Suppressor macrophage (primary cell): Measurements from ENCODE around the gene SDCBP2.

Experiments used
- DNase-seq, 4 experiments: peaks; one replicate each; pipeline ENCODE4 v3.0.0-alpha.2; 2020 to 2022

SDCBP2 gene

DNA sequence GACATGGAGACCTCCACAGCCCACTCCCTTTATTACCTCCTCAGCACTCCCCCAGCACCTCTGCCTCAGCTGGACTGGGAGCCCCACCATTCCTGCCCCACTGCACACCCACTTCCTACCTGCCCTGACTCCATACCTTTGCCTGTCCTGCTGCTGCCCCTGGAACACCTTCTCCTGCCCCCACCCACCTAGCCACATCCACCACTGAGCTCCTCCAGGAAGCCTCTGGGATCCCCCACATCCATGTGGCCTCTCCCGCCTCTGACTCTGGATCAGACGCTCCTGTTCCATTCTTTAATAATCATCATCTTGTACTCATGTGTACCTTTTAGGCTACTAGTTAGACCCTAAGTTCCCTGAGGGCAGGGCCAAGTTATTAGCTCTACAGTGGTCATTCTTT is 2.2 kb upstream of the SDCBP2 start:
- no peak for DNase-seq

DNA sequence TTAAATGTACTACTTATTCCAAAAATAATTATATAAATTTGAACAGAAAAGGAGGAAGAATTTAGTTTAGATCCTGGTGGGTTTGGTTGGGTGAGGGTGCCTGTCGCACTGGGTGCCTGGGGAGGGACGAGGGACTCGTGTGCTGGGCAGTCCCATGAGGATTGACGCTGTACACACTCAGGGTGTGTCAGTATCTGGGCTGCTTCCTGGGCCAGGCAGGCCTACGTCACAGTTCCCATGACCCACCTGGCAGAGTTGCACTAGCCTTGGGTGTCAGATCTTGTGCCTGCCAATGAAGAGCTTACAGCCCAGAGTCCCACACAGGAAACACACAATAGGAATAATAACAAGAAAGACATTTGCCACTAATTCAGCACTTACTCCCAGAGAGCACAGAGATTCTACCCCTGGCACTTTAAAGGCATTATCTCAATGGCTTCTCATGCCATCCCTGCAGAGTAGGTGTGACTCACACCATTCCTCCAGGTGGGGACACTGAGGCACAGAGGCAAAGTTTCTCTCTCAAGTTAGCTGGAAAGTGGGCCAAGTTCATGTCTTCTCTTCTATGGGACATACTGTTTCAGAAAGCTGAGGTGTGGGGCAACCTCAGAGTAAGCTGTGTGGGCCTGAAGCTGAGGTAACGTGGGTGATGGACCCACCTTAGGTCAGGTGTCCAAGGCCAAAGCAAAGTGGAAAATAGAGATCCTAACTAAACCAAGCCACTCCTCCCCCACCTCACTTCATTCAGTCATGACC is 1.3 kb upstream of the SDCBP2 start:
- no peak for DNase-seq

DNA sequence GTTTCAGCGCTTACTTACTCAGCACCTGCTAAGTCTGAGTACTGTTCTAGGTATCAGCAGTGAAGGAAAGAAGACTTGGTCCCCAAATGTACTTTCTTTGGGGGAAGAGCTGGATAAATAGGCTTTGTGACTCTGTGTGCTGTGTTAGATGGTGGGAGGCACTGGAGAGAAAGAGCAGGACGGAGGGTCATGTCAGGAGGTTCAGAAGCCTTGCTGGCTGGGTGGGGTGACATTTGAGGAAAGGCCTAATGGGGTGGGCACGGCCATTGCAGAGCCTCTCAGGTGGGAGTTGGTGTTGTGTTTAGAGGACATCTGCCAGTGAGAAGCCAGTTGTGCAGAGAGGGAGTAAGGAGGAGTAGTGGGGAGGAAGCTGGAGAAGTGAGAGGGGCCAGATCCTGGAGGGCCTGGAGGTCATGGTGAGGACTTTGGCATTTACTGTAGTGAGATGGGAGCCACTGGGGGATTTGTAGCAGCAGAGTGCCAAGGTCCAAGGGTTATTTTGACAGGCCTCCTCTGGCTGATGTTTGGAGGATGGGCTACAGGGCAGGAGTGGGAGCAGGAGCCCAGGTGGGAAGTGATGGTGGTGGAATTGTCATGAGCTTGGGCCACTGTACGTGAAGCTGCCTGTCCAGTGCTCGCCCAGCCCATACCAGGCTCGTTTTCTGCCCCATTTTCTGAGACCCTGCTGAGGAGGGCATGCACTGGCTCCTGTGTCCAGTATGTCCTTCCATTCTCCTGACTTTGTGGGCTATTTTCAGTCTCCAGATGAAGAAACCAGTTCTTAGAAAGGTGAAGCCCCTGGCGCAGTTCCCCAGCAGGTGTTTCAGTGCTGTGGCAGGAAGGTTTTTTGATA is 886 bp downstream of the SDCBP2 start:
- no peak for DNase-seq

DNA sequence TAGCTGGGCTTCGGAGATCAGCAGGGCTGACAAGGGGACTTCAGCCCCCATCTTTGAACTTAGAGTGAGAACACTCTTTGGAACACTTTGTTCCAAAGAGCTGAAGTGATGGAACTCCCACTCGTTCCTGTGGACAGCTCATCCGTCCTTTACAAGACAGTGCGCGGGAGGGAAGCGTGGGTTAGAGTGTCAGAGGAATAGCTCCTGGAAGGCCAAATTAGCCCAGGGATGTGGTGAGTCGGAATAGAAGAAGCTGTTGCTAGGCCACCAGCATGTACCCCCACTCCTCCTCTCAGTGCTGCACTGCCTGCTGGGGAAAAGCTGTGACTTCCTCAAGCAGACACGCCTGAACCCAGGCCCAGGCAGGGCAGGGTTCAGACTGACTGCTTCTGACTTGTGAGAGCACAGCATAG is 1.7 kb downstream of the SDCBP2 start:
- peak; percentile 90 to 97 (median 93) for DNase-seq

GRCh38 chr20:1326031-1326930 is 2.7 kb downstream of the SDCBP2 start:
- peak; percentile 32 to 68 (median 53) for DNase-seq

- DNase-seq: peak; percentile 99
Measured at GRCh38 chr20:1325173-1326030, 3.5 kb downstream of the SDCBP2 start.

GRCh38 chr20:1324598-1325172 is 4.3 kb downstream of the SDCBP2 start:
- peak in 3 of 4 experiments; percentile 18 to 58 (median 34) for DNase-seq

DNA sequence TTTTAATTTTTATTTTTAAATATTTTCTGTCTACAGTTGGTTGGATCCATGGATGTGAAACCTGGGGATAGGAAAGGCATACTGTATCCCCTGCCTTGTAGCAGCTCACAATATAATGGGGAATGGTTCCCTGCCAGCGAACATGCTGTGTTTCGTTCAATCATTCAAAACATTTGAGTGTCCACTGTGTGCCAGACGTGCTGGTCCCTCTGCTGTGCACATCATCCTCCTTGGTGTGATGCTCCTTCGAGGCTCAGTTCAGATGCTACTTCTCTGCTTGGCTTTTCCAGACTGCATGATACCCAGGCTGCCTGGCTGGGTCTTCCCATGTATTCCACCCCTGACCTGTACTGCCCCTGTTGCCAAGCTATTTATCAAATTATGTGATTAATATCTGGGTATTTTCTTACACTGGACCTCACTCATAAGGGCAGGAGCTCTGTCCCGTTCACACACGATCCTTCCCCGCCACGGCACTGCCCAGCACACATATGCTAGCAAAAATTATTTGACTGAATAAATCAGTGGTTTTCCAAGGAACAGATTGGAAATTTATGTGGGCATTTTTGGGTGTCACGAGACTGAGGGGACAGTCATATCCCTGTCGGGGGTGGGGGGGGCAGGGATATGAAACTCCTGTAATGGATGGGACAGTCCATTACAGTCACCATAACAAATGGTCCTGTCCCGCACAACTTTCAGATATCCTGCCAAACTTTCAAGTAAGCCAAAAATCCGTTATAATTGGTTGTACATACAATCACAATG is 4.9 kb downstream of the SDCBP2 start:
- no peak for DNase-seq

- no peak for DNase-seq
Measured at GRCh38 chr20:1323256-1323655, 5.7 kb downstream of the SDCBP2 start.

DNA sequence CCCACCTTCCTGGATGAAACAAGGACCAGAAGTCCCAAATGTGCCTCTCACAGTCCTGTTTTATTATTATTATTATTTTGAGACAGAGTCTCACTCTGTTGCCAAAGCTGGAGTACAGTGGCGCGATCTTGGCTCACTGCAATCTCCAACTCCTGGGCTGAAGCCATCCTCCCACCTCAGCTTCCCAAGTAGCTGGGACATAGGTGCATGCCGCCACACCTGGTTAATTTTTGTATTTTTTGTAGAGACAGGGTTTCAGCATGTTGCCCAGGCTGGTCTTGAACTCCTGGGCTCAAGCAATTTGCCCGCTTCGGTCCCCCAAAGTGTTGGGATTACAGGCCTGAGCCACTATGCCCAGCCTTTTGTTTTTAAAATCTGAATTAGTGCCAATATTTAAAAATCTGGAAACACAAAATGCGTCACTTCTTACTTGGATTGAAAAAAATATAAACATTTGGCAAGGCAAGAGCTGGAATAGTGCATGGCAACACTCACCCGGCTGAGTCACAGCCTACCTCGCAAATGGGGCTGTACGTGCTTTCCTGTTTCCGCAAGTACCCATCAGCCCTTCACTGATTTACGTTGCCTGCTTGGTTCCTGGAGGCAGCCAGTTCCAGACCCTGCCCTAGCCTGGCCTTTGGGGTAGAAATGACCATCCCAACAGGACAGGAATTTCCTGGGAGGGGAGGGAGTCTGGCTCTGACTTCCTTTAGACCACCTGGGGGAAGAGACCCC is 6.3 kb downstream of the SDCBP2 start:
- DNase-seq: peak in 3 of 4 experiments; percentile 29 to 56 (median 34)

DNA sequence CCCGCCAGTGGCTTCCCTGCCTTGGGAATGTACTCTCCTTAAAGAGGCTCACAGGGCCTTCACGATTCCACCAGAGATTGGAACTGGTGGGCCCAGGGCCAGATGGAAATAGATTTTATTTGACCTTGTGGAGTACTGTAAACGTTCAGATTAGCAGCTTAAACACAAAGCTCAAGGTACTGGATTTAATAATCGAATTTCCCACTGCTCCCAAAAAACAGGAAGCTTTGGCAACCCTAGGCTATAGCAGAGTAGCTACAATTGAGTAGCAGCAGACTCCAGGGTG is 7.3 kb downstream of the SDCBP2 start:
- DNase-seq: no peak

GRCh38 chr20:1320902-1321653 is 7.9 kb downstream of the SDCBP2 start:
- no peak for DNase-seq

- DNase-seq: no peak
Measured at GRCh38 chr20:1320016-1320415, 8.9 kb downstream of the SDCBP2 start.

GRCh38 chr20:1319462-1319861 is 9.5 kb downstream of the SDCBP2 start:
- no peak for DNase-seq

GRCh38 chr20:1319051-1319450 is 9.9 kb downstream of the SDCBP2 start:
- peak in 1 of 4 experiments; percentile 20 for DNase-seq

GRCh38 chr20:1317545-1318255 is 11.2 kb downstream of the SDCBP2 start:
- no peak for DNase-seq

- no peak for DNase-seq
Measured at GRCh38 chr20:1315804-1316203, 13.1 kb downstream of the SDCBP2 start.

GRCh38 chr20:1313236-1313964 is 15.5 kb downstream of the SDCBP2 start:
- DNase-seq: peak; percentile 64 to 88 (median 76)
